GM12864 (cell line): ENCODE data around the gene SLC40A1.

Source experiments
- DNase-seq: peaks from one replicate; pipeline ENCODE4 v3.0.0-alpha.2; 2011; ENCODE audit warnings: low read depth
- H3K4me3 ChIP-seq: 2 replicates; pipeline ENCODE4 v1.5.1; 2011; ENCODE audit warnings: mild to moderate bottlenecking, low read depth, low read length, control low read depth
- TF ChIP-seq, protein P1 (sequence below): IDR thresholded peaks from 2 replicates; pipeline ENCODE4 v1.5.1; 2011; ENCODE audit warnings: low read depth, mild to moderate bottlenecking, moderate library complexity, low read length, control low read depth, inconsistent platforms; ENCODE audit errors: missing control alignments

Gene SLC40A1

GRCh38 chr2:189541591-189541990 lies 39.0 kb downstream of the SLC40A1 start:
- H3K4me3 ChIP-seq: no peak overlapping the region
- DNase-seq: no peak
- TF ChIP-seq, protein P1, sequence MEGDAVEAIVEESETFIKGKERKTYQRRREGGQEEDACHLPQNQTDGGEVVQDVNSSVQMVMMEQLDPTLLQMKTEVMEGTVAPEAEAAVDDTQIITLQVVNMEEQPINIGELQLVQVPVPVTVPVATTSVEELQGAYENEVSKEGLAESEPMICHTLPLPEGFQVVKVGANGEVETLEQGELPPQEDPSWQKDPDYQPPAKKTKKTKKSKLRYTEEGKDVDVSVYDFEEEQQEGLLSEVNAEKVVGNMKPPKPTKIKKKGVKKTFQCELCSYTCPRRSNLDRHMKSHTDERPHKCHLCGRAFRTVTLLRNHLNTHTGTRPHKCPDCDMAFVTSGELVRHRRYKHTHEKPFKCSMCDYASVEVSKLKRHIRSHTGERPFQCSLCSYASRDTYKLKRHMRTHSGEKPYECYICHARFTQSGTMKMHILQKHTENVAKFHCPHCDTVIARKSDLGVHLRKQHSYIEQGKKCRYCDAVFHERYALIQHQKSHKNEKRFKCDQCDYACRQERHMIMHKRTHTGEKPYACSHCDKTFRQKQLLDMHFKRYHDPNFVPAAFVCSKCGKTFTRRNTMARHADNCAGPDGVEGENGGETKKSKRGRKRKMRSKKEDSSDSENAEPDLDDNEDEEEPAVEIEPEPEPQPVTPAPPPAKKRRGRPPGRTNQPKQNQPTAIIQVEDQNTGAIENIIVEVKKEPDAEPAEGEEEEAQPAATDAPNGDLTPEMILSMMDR: no peak

- H3K4me3 ChIP-seq: no peak overlapping the region
- DNase-seq: no peak
- TF ChIP-seq, protein P1: no peak
Observed at GRCh38 chr2:189540551-189540950, 40.0 kb downstream of the SLC40A1 start.

- no peak for DNase-seq
- no peak overlapping the region for H3K4me3 ChIP-seq
- TF ChIP-seq, protein P1: no peak
Observed at GRCh38 chr2:189538402-189538801, 42.2 kb downstream of the SLC40A1 start.

DNA sequence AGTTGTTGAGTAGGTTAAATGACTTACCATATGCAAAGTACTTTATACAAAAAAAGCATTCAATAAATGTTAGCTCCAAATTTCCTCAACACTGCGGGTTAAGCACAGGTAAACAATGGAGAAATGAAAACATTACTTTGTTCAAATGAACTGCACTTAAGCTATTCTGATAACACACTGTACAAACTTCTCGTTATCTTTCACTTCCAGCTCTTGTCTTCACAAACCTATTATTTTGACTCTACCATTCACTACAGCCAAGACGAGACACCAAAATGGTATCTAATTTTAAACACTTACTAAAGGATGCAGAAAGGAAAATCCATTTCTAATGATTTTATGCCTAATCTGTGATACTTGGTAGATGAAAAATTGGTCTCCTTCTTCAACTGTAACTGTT lies 43.8 kb downstream of the SLC40A1 start:
- TF ChIP-seq, protein P1: no peak
- no peak for DNase-seq
- H3K4me3 ChIP-seq: no peak overlapping the region

- H3K4me3 ChIP-seq: no peak overlapping the region
- TF ChIP-seq, protein P1: no peak
- DNase-seq: no peak
Observed at GRCh38 chr2:189534854-189535832, 45.4 kb downstream of the SLC40A1 start.

GRCh38 chr2:189533288-189534035 lies 47.1 kb downstream of the SLC40A1 start:
- no peak for DNase-seq

More at GRCh38 chr2:189533288-189534035, 47.1 kb downstream of the SLC40A1 start:
- TF ChIP-seq, protein P1: no peak
- H3K4me3 ChIP-seq: no peak overlapping the region
